HepG2 (cell line): ENCODE results near the gene CNOT1. TPM values are rescaled to one million over a fixed set of nuclear protein-coding genes. Genes with fewer than 3 reads are reported as not detected.

Source experiments
- MIXL1 ChIP-seq: IDR thresholded peaks from 2 replicates; pipeline ENCODE4 v1.6.1; 2016
- MXD3 ChIP-seq: IDR thresholded peaks from 2 replicates; pipeline ENCODE4 v1.6.1; 2016; ENCODE audit warnings: mild to moderate bottlenecking, missing biosample characterization, missing genetic modification reagents
- PATZ1 ChIP-seq: sonication (generic); formaldehyde crosslinking; IDR thresholded peaks from 2 replicates; pipeline ENCODE4 v1.4.0; 2020; ENCODE audit warnings: missing genetic modification reagents
- PRDM4 ChIP-seq: sonication (generic); formaldehyde crosslinking; IDR thresholded peaks from 2 replicates; pipeline ENCODE4 v1.9.0; 2021; ENCODE audit warnings: missing genetic modification reagents, borderline replicate concordance
- REPIN1 ChIP-seq: sonication (generic); formaldehyde crosslinking; IDR thresholded peaks from 2 replicates; pipeline ENCODE4 v1.8.0; 2022; ENCODE audit warnings: missing genetic modification reagents, low read depth, mild to moderate bottlenecking, borderline replicate concordance
- ZBTB21 ChIP-seq: sonication (generic); formaldehyde crosslinking; IDR thresholded peaks from 2 replicates; pipeline ENCODE4 v1.4.0; 2020; ENCODE audit warnings: missing genetic modification reagents
- ZFP1 ChIP-seq: IDR thresholded peaks from 2 replicates; pipeline ENCODE4 v1.6.1; 2016
- ZFP36L1 ChIP-seq: sonication (generic); formaldehyde crosslinking; IDR thresholded peaks from 2 replicates; pipeline ENCODE4 v1.8.0; 2022; ENCODE audit warnings: mild to moderate bottlenecking, missing genetic modification reagents, moderate library complexity
- ZFP37 ChIP-seq: sonication (generic); formaldehyde crosslinking; IDR thresholded peaks from 2 replicates; pipeline ENCODE4 v1.4.0; 2020; ENCODE audit warnings: missing genetic modification reagents, borderline replicate concordance
- ZKSCAN8 ChIP-seq: IDR thresholded peaks from 2 replicates; pipeline ENCODE4 v1.6.1; 2016; ENCODE audit warnings: borderline replicate concordance, missing genetic modification reagents, missing compliant biosample characterization
- ZNF713 ChIP-seq: sonication (generic); formaldehyde crosslinking; IDR thresholded peaks from 2 replicates; pipeline ENCODE4 v1.4.0; 2020; ENCODE audit warnings: mild to moderate bottlenecking, missing genetic modification reagents
- polyA plus RNA-seq, 8 experiments: library from polyadenylated mRNA; depleted of rRNA in 3 of 8; stranded (reverse) in 7 of 8; unstranded in 1 of 8; fragments of >200 nt; fragmentation: Illumina TruSeq in 4 of 8; extraction: Trizol in 4 of 8; gene quantifications; 2 replicates each; pipeline versions ENCODE4 v1.2.1 to v1.2.3, GENCODE V29; 2011 to 2016; ENCODE audit warnings: low read depth in 4 of 8, missing spikeins in 1 of 8, mixed read lengths in 1 of 8; ENCODE audit not compliant: insufficient read depth in 1 of 8
- total RNA-seq, 5 experiments: library from RNA; depleted of rRNA; stranded (reverse); fragments of >200 nt; fragmentation: Illumina TruSeq; extraction: Trizol; gene quantifications; 2 replicates each; pipeline ENCODE4 v1.2.3, GENCODE V29; 2016; ENCODE audit warnings: low read depth in 1 of 5

The CNOT1 gene
- total and polyA plus RNA-seq, 2 of the 13 experiments (the other 11 are each of a cell fraction or from before 2014, with no cell fraction given), result 188 to 232 TPM

- TF ChIP-seq ZNF713 (CRISPR knock-in tag) (no peak), ZFP36L1 (CRISPR knock-in tag) (no peak), PATZ1 (CRISPR knock-in tag) (peak; percentile 72), ZFP37 (CRISPR knock-in tag) (0 out of 2 replicates have a peak, but pooled peaks have one; percentile 27), ZKSCAN8 (CRISPR knock-in tag) (no peak), MXD3 (CRISPR knock-in tag) (no peak), REPIN1 (no peak), MIXL1 (CRISPR knock-in tag) (no peak), ZFP1 (CRISPR knock-in tag) (no peak), PRDM4 (CRISPR knock-in tag) (no peak), ZBTB21 (CRISPR knock-in tag) (no peak)
These were observed 4.7 kb upstream of the CNOT1 start (continued) for GRCh38 chr16:58634265-58634802.
